DND-41 (cell line): ENCODE measurements around the gene FAM170B.

ENCODE experiments used
- EZH2 ChIP-seq: IDR thresholded peaks from 3 replicates; pipeline ENCODE4 v1.6.1; 2012; ENCODE audit warnings: borderline replicate concordance, low read depth, mild to moderate bottlenecking, moderate library complexity, low read length, inconsistent platforms; ENCODE audit not compliant: severe bottlenecking
- TF ChIP-seq, protein P1 (sequence below): IDR thresholded peaks from 2 replicates; pipeline ENCODE4 v1.5.1; 2012; ENCODE audit warnings: borderline replicate concordance, low read length, moderate library complexity, mild to moderate bottlenecking; ENCODE audit not compliant: poor library complexity, severe bottlenecking; ENCODE audit errors: extremely low read depth

DNA sequence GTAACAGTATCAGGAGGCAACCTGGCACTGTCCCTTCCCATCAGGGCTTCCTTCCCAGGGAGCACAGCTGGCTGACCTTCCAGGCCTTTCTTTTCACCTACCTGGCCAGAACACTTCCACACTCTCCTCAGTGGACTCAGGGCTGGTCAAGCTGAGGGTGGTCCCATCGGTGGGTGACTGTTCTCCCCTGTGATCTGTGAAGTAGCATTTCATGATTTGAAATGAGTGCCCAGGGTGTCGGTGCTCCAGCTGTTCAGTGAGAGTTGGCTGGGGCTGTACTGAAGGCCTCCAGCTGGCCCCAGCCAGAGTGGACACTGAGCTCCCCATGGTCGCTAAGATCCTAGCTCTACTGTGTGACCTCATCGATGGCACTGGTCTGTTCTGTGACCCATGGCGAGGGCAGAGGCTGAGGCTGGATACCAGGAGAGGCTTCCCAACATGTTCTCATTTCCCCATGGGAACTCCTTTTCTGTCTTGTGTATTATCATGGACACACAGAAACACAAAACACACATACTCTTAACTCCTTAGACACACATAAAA is at the start of gene FAM170B:
- TF ChIP-seq, protein P1, sequence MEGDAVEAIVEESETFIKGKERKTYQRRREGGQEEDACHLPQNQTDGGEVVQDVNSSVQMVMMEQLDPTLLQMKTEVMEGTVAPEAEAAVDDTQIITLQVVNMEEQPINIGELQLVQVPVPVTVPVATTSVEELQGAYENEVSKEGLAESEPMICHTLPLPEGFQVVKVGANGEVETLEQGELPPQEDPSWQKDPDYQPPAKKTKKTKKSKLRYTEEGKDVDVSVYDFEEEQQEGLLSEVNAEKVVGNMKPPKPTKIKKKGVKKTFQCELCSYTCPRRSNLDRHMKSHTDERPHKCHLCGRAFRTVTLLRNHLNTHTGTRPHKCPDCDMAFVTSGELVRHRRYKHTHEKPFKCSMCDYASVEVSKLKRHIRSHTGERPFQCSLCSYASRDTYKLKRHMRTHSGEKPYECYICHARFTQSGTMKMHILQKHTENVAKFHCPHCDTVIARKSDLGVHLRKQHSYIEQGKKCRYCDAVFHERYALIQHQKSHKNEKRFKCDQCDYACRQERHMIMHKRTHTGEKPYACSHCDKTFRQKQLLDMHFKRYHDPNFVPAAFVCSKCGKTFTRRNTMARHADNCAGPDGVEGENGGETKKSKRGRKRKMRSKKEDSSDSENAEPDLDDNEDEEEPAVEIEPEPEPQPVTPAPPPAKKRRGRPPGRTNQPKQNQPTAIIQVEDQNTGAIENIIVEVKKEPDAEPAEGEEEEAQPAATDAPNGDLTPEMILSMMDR = no peak
- TF ChIP-seq EZH2 = no peak
